Renal pelvis (tissue), 4 donors: ENCODE data around the gene MAD2L2. TPM values are rescaled to one million over a fixed set of nuclear protein-coding genes. Genes with fewer than 3 reads are reported as not detected.

Source experiments
- DNase-seq: peaks from one replicate; pipeline ENCODE4 v3.0.0-alpha.2; 2013
- polyA plus RNA-seq, 3 donors: library from polyadenylated mRNA; unstranded; fragments of 120-200 nt; gene quantifications; one replicate each; pipeline ENCODE4 v1.2.1, GENCODE V29; 2013; ENCODE audit not compliant: insufficient read length in 3 of 3

Gene MAD2L2
- polyA plus RNA-seq, 3 donors, result 42.4 to 57.4 (median 52.0) TPM

DNA sequence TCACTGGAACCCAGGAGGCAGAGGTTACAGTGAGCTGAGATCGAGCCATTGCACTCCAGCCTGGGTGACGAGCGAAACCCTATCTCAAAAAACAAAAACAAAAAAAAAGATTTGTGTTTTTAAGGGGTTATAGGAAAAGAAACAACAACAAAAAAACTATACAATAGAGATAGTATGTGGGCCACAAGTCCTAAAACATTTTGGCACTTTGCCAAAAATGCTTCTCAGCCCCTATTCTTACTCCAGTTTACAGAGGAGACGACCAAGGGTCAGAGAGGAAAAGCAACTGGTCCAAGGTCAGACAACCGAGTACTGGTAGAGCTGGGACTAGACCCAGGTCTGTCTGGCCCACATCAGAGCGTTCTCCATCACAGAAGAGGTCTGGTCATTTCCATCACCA, 23.3 kb downstream of the MAD2L2 start:
- no peak for DNase-seq

DNA sequence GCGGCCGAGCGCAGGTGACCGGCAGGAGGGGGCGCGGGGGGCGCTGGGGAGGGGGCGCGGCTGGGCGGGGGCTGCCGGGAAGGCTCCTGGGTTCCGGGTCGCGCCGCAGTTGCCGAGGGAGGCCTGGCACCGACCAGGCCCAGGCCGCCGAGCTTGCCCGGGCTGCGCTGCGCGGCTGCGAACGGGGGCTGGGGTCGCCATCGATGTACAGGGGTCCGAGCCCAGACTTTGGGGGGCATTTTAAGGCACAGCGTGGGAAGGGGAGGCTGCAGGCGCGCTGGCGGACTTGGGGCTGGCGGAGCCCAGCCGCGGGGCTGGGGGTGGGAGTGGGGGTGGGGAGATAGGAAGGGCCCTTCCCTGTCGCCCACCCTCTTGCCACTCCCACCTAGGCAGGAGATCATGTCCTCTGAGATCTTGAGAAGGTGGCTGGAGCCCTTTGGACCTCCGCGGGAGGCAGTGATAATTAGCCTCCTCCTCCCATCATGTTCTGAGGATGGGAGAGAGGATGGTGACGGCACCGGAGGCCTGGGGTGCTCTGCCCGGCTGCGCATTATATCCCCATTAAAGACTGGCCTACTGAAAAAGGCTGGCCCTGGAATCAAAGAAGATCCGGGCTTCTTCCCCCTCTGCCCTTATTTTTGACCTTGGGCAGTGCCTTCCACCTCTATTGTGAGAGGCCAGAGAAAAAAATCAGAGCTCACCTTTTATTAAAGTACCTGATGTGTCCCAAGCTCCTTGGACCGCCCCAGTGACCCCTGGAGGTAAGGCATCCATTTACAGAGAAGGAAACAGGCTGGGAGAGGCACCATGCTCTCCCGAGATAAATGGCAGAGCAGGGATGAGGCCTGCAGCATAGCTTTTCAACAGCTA, 25.8 kb downstream of the MAD2L2 start:
- DNase-seq, result no peak

DNA sequence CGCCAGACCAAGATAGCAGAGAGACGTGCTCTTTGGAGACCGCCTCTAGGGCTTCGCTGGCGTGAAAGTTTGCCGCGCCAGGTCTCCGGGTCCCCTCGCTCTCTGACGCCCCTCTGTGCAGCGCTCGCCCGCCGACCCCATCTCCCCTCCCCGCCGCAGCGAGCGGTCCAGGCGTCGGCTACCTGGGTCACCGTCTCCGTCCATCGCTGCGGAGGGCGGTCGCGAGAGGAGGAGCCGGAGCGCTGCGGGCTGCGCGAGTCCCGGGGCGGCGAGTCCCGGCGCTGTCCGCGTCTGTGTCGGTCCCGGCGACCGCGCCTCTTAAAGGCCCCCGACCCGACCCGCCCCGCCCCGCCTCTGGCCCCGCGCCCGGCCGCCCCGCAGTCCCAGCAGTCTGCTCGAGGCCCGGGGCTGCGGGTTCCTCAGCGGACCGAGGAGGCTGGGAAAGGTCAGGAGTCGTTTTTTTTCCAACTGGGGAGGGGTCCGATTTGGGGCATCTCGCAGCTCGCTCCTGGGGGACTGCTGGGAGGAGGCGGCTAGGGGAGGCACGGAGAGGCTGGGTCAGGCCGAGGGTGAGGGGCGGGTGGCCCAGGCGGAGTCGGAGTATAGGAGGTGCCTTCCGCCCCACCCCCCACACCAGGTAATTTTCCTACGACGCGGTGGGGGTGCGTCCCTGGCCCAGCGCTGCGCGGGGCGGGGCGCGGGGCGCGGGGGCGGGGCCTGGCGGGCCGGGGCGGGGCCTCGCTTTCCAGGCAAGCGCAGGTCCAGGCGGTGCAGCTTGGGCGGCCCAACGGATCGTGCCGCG, 26.6 kb downstream of the MAD2L2 start, which contains the start of the genes FBXO2 and FBXO44:
Gene FBXO2, minus strand, starts transcription at position 293 of the 802 bp plus-strand sequence. Its CDS starts 89 bp downstream, at position 204.
Gene FBXO44, plus strand, starts transcription at position 741 of the 802 bp plus-strand sequence. CDS start 959 bp downstream, outside the sequence.
- DNase-seq, result no peak

GRCh38 chr1:11653861-11654136, 27.1 kb downstream of the MAD2L2 start:
- no peak for DNase-seq

DNA sequence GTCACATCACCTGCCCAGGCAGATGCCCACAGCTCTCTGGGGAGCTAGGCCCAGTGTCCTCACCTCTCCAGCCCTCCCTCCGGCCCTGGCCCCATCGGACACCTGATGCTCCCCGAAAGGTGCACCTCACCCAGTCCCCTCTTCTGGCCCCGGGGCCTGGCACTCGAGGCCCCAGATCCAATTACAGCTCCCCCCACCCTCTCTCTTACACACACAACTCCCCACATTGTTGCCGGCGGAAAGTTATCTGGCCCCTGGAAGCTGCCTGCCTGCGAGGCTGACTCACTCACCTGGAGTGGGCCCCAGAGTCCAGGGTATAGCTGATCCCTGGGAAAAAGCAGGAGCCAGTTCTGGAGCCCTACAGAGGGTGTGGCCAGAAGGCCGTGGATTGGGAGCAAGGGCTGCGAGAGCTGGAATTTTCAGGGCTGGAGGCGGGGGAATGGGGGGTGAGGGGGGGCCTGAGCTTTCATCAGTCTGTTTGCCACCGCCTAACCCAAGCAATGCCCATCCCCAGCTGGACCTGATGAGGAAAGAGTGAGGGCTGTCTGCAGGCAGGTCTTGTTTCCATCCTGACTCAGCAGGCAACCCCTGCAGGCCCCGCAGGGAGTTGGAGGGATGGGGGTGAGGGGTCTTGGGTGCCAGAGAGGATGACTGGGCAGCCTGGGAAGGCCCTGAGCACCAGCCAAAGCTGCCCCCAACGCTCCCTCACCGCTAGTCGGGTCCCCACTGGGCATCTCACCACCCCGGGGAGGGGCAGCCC, 27.7 kb downstream of the MAD2L2 start:
- no peak for DNase-seq

- no peak for DNase-seq
Measured at GRCh38 chr1:11652203-11652780, 28.7 kb downstream of the MAD2L2 start.

GRCh38 chr1:11651017-11651416, 29.9 kb downstream of the MAD2L2 start:
- no peak for DNase-seq

DNA sequence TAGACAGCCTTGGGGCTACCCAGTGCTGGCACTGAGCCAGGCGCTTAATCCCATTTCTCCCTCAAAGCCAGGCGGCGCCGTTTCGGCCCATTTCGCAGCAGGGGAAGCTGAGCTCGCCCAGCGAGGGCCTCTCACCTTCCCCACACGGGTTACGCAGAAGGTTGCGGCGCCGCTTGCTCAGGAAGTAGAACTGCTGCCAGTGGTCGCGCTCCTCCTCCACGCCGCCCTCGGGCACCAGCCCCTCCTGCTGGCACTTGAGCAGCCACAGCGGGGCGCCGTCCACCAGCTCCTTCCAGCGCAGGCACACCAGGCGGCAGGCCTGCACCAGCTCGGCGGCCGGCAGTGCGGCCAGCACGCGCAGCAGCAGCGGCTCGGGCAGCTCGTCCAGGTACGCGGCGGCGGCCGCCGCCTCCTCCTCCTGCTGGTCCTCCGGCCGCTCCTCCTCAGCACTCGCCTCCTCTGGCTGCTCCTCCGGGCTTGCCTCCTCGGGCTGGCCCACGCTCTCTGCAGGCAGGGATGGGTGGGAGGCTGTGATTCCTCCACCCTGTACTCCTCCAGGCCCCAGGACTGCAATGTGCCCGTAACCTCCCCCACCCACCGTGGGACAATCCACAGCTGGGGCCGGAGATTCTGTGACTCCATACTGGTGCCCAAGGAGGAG, 30.5 kb downstream of the MAD2L2 start:
- DNase-seq, result peak; percentile 57

GRCh38 chr1:11649624-11650330, 31.2 kb downstream of the MAD2L2 start:
- DNase-seq, result no peak

- no peak for DNase-seq
Measured at GRCh38 chr1:11649237-11649623, 31.7 kb downstream of the MAD2L2 start.

DNA sequence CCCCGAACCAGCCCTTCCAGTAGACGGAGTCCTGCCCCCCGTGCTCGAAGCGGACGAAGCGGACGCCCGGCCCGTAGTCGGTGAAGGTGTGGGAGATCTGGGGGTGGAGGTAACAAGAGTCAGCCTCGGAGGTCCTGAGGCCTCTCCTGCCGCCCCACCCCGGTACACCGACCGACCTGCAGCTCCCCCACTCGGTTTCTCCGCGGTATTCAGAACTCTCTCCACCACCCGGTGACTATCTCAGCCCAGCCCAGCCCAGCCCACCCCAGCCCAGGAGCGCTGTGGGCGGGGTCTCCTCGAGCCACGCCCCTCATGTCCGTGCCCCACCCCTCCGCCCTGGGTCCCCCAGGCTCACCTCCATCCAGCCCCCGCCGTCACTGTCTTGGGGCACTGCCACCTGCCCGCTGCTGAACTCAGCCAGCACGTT, 32.2 kb downstream of the MAD2L2 start:
- DNase-seq, result no peak

DNA sequence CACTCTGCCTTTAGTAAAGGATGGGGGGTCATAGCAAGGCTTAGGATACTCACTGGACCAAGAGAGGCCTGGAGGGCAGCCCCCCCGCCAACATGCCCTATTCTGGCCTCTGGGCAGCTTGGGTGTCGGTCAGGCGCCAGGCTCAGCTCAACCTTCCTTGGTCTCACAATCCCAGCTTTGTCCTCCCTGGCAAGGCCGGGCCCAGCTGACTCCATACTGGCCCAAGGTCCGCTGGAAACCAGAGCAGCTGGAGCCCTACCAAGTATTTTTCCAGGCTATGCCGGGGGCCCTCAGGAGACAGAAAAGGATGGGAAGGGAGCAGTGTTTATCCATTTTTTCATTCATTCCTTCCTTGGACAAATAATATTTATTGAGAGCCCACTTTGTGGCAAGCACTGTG, 32.9 kb downstream of the MAD2L2 start:
- DNase-seq, result no peak

DNA sequence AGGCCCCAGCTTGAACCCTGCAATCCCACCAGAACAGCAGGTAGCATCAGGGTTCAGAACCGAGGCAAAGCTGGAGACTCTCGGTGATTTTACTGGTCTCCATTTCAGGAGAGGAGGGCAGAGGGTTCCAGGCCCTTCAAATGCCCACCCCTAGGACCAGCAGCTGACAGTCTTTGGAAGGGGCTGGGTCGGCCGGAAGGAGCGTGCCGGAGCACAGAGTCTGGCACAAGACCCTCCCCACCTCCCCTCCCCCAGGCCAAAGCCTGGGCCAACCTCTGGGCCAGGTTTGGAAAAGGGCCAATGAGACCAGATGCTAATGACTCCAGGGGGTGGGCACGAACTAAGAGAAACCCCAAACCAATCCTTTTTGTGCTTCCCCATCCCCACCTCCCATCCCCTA, 33.6 kb downstream of the MAD2L2 start:
- DNase-seq, result no peak

DNA sequence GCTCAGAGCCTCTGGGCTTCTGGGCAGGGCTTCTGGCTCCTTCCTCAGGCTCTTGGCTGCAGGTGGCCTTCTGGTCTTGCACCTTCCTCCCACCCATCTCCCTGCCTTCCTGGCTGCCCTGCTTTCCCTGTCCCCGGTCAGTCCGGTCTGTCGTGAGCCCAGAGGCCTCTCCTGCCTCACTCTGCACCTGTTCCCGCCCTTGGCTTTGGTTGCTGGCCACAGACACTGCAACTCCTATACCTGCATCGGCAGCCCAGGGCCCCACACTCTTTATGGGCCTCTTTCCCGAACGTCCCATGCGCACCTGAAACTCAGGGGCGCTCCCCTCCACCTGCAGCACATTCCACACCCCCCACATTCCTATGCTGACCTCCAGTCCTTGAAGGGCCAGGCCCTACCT, 34.6 kb downstream of the MAD2L2 start:
- no peak for DNase-seq

DNA sequence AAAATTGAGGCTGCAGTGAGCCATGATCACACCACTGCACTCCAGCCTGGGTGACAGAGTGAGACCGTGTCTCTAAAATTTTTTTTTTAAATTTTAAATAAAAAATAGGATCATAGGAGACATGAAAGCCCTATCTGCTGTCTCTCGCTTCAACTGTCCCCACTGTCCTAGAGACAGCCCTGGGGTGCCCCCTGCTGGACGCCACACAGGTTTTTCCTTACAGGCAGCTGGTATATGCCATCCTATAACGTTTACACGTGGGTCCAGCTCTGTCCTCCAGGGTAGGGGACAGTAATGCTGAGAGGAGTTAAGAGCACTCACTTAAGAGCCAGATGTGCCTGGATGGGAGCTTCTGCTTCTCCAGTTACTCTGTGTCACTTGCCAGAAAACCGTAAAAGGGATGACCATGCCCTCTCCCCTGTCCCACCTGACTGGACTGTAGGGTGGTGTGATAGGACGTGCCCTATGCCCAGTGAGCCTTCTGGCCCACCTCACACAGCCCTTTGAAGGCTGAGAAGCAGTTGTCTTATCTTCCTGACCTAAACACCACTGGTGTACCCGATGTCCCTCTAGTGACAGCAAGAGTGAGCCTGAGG, 35.2 kb downstream of the MAD2L2 start:
- peak; percentile 73 for DNase-seq

DNA sequence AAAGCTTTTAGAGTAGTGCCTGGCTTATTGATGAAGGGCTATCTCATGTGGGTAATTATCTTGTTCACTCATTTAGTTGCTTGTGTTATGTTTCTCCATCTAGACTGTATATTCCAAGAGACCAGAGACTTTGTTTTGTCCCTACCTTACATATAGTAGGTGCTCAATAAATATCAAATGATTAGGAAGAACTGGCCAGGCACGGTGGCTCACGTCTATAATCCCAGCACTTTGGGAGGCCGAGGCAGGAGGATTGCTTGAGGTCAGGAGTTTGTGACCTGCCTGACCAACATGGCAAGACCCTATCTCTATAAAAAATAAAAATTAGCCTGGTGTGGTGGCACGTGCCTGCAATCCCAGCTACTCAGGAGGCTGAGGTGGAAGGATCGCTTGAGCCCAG, 35.7 kb downstream of the MAD2L2 start:
- DNase-seq, result no peak

GRCh38 chr1:11643782-11644181, 37.2 kb downstream of the MAD2L2 start:
- no peak for DNase-seq

- peak; percentile 39 for DNase-seq
Measured at GRCh38 chr1:11642418-11643017, 38.4 kb downstream of the MAD2L2 start.

DNA sequence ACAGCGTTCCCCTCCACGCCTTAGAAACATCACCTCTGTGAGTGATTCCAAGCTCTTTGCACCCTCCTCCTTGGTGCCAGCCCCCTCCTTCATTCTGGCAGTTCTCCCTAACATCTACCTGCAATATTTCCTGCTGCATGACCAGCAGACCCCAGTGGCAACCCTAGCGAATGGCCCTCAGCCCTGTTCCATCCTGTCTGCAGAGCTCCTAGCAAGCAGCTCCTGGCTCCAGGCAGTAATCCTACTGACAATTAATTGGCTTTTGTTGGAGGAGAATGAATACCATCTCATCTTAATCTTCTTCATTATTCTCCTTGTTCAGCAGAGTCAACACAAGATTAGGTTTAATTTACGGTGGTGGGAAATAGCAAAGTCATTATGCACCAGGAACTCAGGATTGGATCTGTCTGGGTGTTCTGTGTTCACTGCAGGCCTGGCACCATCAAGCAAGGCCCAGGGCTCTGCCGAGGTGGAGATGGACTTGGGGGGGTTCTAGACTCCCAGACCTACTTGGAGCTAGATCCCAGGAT, 39.1 kb downstream of the MAD2L2 start:
- no peak for DNase-seq

DNA sequence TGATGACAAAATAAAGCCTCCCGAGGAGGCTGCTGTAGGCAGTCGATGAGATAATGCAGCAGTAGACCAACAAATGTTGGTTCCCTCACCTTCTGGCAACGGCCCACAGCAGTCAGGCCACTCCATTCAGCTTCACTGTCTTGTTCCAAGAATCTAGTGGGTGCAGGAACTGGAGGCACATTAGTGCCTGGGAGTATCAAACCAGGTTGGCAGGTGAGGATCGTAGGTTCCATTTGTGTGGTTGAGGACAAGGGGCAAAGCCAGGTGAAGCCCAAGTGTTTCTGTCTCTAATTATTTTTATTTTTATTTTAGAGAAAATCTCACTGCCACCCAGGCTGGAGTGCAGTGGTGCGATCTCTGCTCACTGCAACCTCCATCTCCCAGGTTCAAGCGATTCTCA, 40.0 kb downstream of the MAD2L2 start:
- no peak for DNase-seq
